Hindlimb muscle (tissue), 1 donor: ENCODE results near the gene CNTN2. TPM values are rescaled to one million over a fixed set of nuclear protein-coding genes. Genes with fewer than 3 reads are reported as not detected.

Source experiments
- DNase-seq: peaks from one replicate; pipeline ENCODE4 v3.0.0-alpha.2; 2013
- polyA plus RNA-seq: library from polyadenylated mRNA; unstranded; fragments of 120-200 nt; gene quantifications from one replicate; pipeline ENCODE4 v1.2.1, GENCODE V29; 2013; ENCODE audit not compliant: insufficient read length

CNTN2 gene
- polyA plus RNA-seq, 1 donor: 0.72 TPM

DNA sequence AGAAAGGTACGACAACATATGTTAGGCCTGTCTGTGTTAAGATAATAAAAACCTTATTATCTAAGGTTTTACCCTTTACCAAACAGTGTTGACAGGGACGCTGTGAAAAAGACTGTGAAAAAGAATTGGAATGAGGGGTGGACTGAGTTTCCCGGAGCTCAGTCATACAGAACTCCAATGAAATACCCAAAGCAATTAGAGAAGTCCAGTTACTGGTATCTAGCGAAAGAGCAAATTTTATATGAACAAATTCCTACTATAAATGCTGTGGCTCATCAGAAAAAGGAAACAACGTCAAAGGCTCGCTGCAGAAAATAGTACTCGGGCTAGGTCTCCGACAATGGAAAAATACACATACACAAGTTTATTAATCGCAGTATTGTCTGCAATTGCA lies 79.5 kb downstream of the CNTN2 start:
- DNase-seq: no peak

DNA sequence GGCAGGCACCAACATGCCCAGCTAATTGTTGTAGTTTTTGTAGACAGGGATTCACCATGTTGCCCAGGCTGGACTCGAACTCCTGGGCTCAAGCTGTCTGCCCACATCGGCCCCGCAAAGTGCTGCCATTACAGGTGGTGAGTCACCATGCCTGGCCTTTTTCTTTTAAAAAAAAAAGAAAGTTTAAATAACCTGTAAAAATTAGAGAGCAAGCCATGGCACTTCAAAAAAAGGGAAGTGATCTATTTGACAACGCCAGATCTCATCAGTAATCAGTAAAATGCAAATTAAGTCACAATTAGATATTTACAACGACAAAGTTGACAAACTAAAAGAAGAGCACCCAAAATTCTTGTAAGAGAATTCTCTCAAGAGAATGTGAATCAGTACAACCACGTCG lies 81.7 kb downstream of the CNTN2 start:
- no peak for DNase-seq

DNA sequence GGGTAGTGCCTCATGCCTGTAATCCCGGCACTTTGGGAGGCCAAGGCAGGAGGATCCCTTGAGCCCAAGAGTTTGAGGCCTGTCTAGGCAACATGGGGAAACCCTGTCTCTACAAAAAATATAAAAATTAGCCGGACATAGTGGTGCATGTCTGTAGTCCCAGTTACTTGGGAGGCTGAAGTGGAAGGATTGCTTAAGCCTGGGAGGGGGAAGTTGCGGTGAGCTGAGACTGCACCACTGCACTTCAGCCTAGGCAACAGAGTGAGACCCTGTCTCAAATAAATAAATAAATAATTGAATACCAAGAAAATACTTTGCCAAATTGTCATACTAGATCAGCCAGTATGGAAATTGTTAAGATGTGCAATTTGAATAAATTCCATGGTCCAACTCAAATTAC lies 84.6 kb downstream of the CNTN2 start:
- no peak for DNase-seq

Other genes with a start within 250 kb of the CNTN2 start
- gene NFASC, start 172.3 kb upstream of the CNTN2 start, polyA plus RNA-seq: 1.8 TPM
- 1.7 TPM for gene TMEM81, start 41.2 kb downstream of the CNTN2 start, polyA plus RNA-seq
- 10.9 TPM for gene RBBP5, start 78.8 kb downstream of the CNTN2 start, polyA plus RNA-seq
- gene DSTYK, start 168.5 kb downstream of the CNTN2 start, polyA plus RNA-seq: 7.4 TPM
- 11.8 TPM for gene TMCC2, start 184.7 kb downstream of the CNTN2 start, polyA plus RNA-seq